Activated gamma-delta T cell treated with Interleukin-2 at 50 U/mL for 16 hours (primary cell): Measurements from ENCODE around the gene RAB38.
A peak's percentile ranks its signal among the peaks of the same experiment; 100 is the strongest.

ENCODE experiments used
- DNase-seq: peaks from one replicate; pipeline ENCODE4 v3.0.0-alpha.2; 2020

Gene RAB38

GRCh38 chr11:88174709-88175568, at the start of gene RAB38:
Gene RAB38 (minus strand): TSS chr11:88175443. CDS start chr11:88175384, 59 bp downstream.
- peak; percentile 10 for DNase-seq

GRCh38 chr11:88213406-88213805, 38.2 kb upstream of the RAB38 start:
- no peak for DNase-seq

- no peak for DNase-seq
Measured at GRCh38 chr11:88212300-88212699, 37.1 kb upstream of the RAB38 start.

- no peak for DNase-seq
Measured at GRCh38 chr11:88208745-88209144, 33.5 kb upstream of the RAB38 start.

GRCh38 chr11:88206751-88207150, 31.5 kb upstream of the RAB38 start:
- DNase-seq = no peak

- DNase-seq = no peak
Measured at GRCh38 chr11:88204353-88204752, 29.1 kb upstream of the RAB38 start.

- DNase-seq = no peak
Measured at GRCh38 chr11:88203604-88204003, 28.4 kb upstream of the RAB38 start.

GRCh38 chr11:88202498-88202897, 27.3 kb upstream of the RAB38 start:
- no peak for DNase-seq

GRCh38 chr11:88196393-88196792, 21.1 kb upstream of the RAB38 start:
- no peak for DNase-seq

GRCh38 chr11:88195908-88196307, 20.7 kb upstream of the RAB38 start:
- DNase-seq = no peak

GRCh38 chr11:88194990-88195389, 19.7 kb upstream of the RAB38 start:
- no peak for DNase-seq

GRCh38 chr11:88193278-88193677, 18.0 kb upstream of the RAB38 start:
- no peak for DNase-seq

GRCh38 chr11:88188932-88189253, 13.7 kb upstream of the RAB38 start:
- no peak for DNase-seq

GRCh38 chr11:88188251-88188931, 13.1 kb upstream of the RAB38 start:
- no peak for DNase-seq

GRCh38 chr11:88183233-88183632, 8.0 kb upstream of the RAB38 start:
- DNase-seq = no peak

GRCh38 chr11:88181776-88182175, 6.5 kb upstream of the RAB38 start:
- no peak for DNase-seq

- DNase-seq = no peak
Measured at GRCh38 chr11:88179971-88180629, 4.9 kb upstream of the RAB38 start.

- no peak for DNase-seq
Measured at GRCh38 chr11:88179141-88179540, 3.9 kb upstream of the RAB38 start.

GRCh38 chr11:88178191-88178590, 2.9 kb upstream of the RAB38 start:
- no peak for DNase-seq

GRCh38 chr11:88175569-88176075, 379 bp upstream of the RAB38 start:
- DNase-seq = no peak

- DNase-seq = no peak
Measured at GRCh38 chr11:88173956-88174355, 1.3 kb downstream of the RAB38 start.

- DNase-seq = no peak
Measured at GRCh38 chr11:88171982-88172381, 3.3 kb downstream of the RAB38 start.

- DNase-seq = no peak
Measured at GRCh38 chr11:88170673-88171072, 4.6 kb downstream of the RAB38 start.

GRCh38 chr11:88169881-88170280, 5.4 kb downstream of the RAB38 start:
- DNase-seq = no peak
